ENCODE measurements around the gene TIMM44.

TIMM44 gene

DNA sequence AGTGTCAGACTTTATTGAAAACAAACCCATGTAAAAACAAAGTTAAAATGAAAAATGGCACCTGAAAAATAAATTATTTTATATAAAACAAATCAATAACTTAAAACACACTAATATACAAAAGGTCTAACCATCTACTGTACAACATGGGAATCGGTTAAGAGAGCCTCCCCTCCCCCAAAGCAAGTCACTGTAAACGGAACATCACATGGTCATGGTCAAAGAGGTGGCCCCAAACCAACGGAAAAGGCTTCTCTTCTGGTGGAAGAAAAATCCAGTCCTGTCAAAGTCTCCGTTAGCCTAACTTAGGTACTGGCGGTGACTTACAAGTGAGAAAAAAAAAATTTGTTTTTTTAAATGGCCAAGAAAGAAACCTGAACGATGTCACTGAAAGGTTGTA, 15.7 kb upstream of the TIMM44 start:
- H3K27ac ChIP-seq: no peak overlapping the region
- DNase-seq (ENCODE audit: low spot score): no peak
- TF ChIP-seq CTCF (conservative IDR thresholded peaks at IDR 0.05; ENCODE audit: low read depth): no peak
- ChIA-PET POLR2A (ENCODE audit: low non-redundant PET) (no interaction called here), CTCF (interaction anchor here (1.0 kb wide), 1 partner anchor 15 kb away, joined by 4 read pairs; the partner anchor contains the start of gene TIMM44)

DNA sequence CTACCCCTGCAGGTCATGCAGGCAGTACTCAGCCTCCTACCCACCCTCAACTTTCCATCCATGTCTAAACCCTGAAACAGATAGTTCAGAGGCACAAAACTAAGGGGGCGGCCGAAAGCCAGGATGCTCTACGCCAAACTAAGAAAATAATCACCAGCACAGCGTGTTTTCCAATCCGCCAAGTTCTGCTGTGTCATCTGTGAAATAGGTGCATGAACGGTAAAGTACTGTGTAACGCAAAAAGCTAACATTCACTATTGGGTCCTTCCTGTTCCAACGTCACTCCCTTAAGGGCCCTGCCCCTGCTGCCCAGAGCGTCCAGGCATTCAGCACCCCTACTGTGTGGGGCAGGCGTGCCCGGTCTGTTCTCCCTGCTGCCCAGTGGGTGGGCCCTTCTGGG, 12.2 kb upstream of the TIMM44 start:
- TF ChIP-seq CTCF (conservative IDR thresholded peaks at IDR 0.05; ENCODE audit: low read depth): no peak
- CTCF ChIA-PET: no interaction called here
- POLR2A ChIA-PET (ENCODE audit: low non-redundant PET): no interaction called here
- DNase-seq (ENCODE audit: low spot score): no peak
- H3K27ac ChIP-seq: peak overlapping the region; percentile 46

- ChIA-PET POLR2A (ENCODE audit: low non-redundant PET) (no interaction called here), CTCF (interaction anchor here (0.7 to 1.8 kb wide), 2 partner anchors 17 to 47 kb away, joined by 4 to 9 read pairs; no protein-coding TSS in a partner anchor)
- TF ChIP-seq CTCF (conservative IDR thresholded peaks at IDR 0.05; ENCODE audit: low read depth): no peak
- DNase-seq (ENCODE audit: low spot score): no peak
- peak overlapping the region; percentile 81 for H3K27ac ChIP-seq
Measured at GRCh38 chr19:7953576-7953975, 10.1 kb upstream of the TIMM44 start.

DNA sequence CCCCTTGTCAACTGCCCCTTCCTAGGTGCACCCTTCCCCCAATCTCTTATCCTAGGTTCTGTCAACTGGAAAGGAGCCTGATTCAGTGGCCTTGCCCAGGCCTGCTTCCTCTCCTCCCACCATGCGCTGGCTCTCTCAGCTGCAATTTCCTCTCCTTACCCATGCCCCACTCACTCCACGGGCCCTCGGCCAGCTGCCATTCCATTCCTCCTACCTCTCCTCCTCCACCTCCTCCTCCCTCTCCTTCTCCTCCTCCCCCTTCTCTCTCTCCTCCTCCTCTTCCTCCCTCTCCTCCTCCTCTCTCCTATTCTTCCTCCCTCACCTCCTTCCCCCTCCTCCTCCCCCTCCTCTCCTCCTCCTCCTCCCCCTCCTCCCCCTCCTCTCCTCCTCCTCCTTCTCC, 9.6 kb upstream of the TIMM44 start:
- no peak for TF ChIP-seq CTCF (conservative IDR thresholded peaks at IDR 0.05; ENCODE audit: low read depth)
- H3K27ac ChIP-seq: peak overlapping the region; percentile 81
- DNase-seq (ENCODE audit: low spot score): peak; percentile 37
- ChIA-PET CTCF (interaction anchor here (0.6 to 1.8 kb wide), 2 partner anchors 18 to 220 kb away, joined by 3 to 9 read pairs; no protein-coding TSS in a partner anchor), POLR2A (ENCODE audit: low non-redundant PET) (interaction anchor here (1.4 kb wide), 1 partner anchor 9 kb away, joined by 9 read pairs; the partner anchor contains the start of gene TIMM44)

- no peak for TF ChIP-seq CTCF (conservative IDR thresholded peaks at IDR 0.05; ENCODE audit: low read depth)
- ChIA-PET POLR2A (ENCODE audit: low non-redundant PET) (no interaction called here), CTCF (interaction anchor here (0.7 kb wide), 1 partner anchor 40 kb away, joined by 6 read pairs; no protein-coding TSS in a partner anchor)
- DNase-seq (ENCODE audit: low spot score): no peak
- peak overlapping the region; percentile 10; the same call in 1 of the 2 replicates for H3K27ac ChIP-seq
Measured at GRCh38 chr19:7947939-7948338, 4.5 kb upstream of the TIMM44 start.

- peak; percentile 81 for TF ChIP-seq CTCF (conservative IDR thresholded peaks at IDR 0.05; ENCODE audit: low read depth)
- H3K27ac ChIP-seq: peak overlapping the region; percentile 86
- ChIA-PET POLR2A (ENCODE audit: low non-redundant PET) (interaction anchor here (0.5 to 1.1 kb wide), 6 partner anchors 8 to 219 kb away, joined by 3 to 9 read pairs (median 5); partner anchors contain the start of genes ELAVL1 and MAP2K7), CTCF (interaction anchor here (0.5 to 2.4 kb wide), 18 partner anchors 15 to 887 kb away, joined by 3 to 21 read pairs (median 4); no protein-coding TSS in a partner anchor)
- peak; percentile 85 for DNase-seq (ENCODE audit: low spot score)
Measured at GRCh38 chr19:7944177-7944761, 803 bp upstream of the TIMM44 start.
